EL (cell line): ENCODE results near the gene ELAVL4.

Experiments
- DNase-seq: peaks from one replicate; pipeline ENCODE4 v3.0.0-alpha.2; 2016

The ELAVL4 gene

DNA sequence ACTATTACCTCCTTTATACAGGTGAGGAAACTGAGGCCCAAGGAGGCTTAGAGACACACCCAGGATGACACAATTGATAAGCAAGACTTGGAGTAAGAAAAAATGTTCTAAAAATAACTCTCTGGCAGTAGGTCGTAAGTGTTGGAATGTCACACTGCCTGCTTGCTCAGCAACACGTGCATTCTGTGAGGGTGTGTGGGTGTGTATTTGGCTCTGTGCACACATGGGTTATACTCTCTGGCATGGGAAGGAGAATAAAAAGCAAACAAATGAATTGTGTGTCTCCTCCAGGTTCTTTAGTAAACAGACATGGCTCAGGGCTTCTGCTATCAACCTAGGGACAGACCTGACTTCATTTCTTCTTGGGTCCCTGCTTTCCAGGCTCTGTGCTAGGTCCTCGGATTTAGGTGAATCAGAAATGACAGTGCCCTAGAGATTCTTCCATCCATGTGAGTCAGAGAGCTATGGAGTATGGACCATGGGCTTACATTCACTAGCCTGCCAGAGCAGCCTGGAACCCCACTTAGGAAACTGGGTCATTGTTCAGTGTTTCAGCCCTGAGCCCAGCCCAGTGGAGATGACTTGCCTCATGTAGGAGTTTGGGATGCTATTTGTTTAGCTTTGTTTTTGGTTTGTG is 72.4 kb downstream of the ELAVL4 start:
- DNase-seq: no peak

- DNase-seq: no peak
Observed at GRCh38 chr1:50183378-50184133, 74.8 kb downstream of the ELAVL4 start.

DNA sequence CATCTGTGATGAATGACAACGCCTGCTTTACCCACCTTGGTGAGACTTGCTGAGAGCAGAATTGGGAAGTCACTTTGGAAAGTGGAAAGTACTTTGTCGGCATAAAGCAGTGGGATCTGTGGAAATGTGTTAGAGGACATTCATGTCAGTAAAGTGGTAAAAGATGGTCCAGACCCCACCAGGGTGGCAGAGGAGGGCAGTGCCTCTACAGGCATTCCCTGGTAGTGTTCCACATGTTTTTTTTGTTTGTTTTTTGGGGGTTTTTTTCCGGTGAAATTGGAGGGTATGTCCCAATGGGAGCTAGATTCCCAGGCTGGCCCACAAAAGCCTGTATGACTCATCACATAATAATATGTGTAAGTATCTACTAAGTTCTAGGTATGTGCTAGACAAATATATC is 80.6 kb downstream of the ELAVL4 start:
- DNase-seq: no peak

GRCh38 chr1:50193002-50193401 is 84.3 kb downstream of the ELAVL4 start:
- DNase-seq: no peak

GRCh38 chr1:50195205-50195604 is 86.5 kb downstream of the ELAVL4 start:
- DNase-seq: no peak

DNA sequence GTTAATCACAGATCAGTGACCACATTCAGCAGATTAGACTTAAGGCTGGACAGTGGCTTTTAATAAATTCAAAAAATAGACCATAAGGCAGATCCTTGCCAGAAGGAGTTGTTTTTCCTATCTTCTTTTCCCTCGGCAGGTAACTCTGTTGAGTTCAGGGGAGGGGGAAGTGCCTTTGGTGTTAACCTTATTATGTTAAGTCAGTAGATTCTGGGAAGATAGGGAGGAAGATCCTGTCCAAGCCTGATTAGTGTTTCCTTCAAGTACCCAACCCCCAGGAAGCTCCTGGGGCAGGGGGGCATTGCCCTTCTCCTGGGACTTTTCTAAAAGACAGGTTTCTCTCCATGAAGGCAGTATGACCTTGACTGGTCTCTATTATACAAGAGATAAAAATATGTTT is 87.4 kb downstream of the ELAVL4 start:
- no peak for DNase-seq

DNA sequence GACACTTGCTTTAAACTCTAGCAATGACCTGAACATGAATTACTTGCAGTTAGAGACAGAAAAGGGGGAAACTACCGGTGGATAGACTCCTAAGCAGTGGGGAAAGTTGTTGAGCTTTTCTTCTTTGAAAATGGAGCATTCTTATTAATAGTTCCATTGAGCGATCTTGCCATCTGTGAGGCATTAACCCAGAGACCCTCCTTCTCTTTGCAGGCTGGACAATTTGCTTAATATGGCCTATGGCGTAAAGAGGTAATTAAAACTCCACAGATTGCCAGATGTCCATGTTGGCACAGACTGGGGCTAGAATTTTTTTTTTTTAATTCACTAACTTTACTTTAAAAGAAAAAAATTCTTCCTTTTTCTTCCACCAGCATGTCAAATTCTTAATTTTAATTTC is 88.5 kb downstream of the ELAVL4 start:
- no peak for DNase-seq

DNA sequence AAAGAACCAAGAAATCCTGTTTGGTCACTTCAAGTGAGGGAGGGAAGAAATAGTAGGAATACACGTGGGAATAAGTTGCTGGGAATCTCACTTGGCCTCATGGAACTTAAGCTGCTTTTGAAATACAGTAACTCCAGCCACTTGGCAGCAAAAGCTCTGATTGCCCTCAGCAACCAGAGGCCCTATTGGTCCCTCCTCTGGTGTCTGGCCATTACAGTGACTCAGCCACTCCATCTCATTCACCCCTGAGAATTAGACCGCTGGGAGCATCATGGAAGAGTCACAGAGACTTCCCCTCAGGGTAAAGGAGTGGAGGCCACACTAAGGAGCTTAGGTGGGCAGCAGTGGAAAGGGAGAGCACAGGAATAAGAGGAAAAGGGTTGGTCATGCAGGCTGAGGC is 99.6 kb downstream of the ELAVL4 start:
- no peak for DNase-seq

DNA sequence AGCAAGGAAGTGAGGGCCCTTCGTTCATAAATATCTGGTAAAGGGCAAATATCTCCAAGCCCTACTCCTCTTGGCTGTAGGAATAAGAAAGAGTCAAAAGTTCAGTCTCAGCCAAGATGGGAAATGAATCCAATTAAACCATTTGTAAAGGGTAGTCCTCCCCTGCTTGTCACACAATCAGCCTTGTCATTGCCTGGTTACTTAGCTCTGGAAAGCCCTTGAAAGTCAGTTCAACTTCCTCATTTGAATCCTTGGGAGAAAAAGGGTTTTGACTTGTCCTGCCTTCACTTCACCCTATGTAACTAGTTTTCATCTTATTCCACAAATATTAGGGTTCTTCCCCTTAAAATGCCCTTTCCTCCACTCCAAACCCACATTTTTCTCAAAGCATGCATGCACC is 100.0 kb downstream of the ELAVL4 start:
- DNase-seq: no peak

GRCh38 chr1:50209749-50210148 is 101.0 kb downstream of the ELAVL4 start:
- no peak for DNase-seq

DNA sequence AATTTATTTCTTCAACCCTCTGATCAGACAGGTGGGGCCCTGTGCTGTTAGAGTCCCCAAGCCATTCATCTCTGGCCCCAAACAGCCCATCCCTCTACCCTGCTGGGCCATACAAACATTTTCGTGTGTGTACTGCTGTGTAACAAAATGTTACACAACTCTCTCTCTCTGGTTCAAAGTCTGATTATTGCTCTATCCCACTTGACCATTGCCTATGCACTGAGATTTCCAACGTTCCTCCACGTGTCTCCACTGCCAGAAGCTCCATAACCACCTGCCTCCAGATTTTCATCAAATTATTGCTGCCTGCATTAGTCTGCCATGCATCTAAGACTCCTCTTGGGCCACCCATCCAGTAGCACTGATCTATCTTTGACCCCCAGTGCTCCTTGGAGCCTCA is 104.8 kb downstream of the ELAVL4 start:
- no peak for DNase-seq

- no peak for DNase-seq
Observed at GRCh38 chr1:50214717-50215116, 106.0 kb downstream of the ELAVL4 start.

- DNase-seq: no peak
Observed at GRCh38 chr1:50218344-50219120, 109.8 kb downstream of the ELAVL4 start.

- DNase-seq: no peak
Observed at GRCh38 chr1:50228871-50229384, 120.2 kb downstream of the ELAVL4 start.

GRCh38 chr1:50231209-50231608 is 122.5 kb downstream of the ELAVL4 start:
- DNase-seq: no peak

DNA sequence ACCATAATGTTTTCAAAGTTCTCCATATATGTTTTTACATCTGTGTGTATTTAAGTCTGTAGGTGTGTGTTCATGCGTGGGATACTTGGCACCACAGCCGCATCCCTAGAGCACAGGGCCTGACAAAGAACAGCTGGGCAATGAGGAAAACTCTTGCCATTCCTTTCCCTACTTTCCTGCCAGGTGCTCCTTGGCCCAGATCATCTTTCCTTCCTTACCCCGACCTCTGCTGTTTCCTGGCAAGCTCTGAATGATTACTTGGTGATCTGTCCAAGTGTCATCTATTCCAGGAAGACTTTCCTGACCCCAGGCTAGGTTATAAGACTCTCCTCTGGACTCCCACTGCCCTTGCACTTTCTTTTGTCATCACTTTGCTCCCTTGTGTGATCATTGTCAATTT is 123.6 kb downstream of the ELAVL4 start:
- no peak for DNase-seq

DNA sequence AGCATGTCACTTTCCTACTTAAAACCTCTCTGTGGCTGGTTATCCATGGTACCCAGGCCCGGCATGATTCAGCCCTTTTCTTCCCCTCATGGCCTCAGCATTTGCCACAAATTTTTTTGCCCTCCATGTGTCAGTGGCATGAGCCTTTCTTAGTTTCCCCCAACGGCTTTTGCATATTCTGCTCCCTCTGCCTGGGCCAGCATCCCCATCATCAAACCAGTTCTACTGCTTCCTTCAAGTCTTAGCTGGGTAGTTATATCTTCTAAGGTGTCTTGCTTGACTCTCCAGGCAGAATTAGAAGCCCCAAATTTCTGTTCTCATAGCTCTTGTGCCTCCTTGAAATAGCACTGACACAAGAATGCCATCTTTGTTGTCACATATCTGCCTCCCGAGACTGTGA is 127.9 kb downstream of the ELAVL4 start:
- DNase-seq: no peak

DNA sequence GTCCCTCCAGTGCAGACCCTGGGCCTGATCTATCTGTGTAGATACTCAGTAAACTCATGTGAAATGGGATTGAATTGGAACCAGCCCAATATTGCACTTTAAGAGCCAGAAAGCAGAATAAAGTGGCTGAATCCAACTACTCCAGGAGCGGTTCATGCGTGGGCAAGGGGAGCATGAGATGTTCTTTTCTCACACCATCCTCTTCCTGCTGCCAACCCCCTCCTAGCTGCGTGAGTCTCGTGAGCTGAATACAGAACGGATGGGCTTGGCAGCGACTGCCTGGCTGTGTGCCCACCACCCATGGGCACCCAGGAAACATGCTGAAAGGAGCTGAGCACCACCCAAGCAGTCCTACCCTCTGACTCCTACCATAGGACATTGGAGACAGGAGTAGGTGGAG is 128.3 kb downstream of the ELAVL4 start:
- DNase-seq: no peak

DNA sequence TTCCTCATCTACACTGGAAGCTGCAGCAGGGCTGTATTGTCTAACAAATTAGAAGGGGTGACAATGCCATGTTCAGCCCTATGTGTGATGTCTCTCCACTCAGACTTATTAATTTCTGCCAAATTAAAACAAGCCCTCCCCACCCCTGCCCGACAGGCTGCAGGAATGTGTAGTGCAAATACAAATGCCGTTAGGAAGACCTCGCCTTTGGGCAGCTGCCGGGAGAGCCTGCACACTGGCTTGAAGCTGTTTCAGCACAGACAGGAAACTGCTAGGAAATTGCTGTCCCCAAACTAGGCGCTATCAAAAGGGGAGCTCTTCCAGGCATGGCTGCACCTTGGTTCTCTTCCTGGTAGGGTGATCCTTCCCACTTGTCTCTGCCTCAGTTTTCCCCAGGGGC is 135.2 kb downstream of the ELAVL4 start:
- DNase-seq: no peak

DNA sequence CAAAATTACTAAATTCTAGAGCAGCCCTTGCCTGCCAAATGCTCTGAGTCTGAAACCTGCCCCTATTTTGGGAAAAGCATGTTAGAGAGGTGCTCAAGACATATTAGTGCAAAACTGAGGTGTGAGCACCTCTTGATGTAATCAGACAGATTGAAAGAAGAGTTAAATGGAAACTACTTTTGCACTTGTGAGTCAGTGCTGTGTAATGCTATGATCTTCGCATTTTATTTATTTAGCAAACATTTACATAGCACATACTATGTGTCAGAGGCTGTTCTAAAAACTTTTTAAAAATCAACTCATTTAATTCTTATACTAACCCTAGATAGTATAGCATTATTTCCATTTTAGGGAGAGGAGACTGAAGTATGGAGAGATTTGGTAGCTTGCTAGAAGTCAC is 138.1 kb downstream of the ELAVL4 start:
- DNase-seq: no peak

GRCh38 chr1:50251702-50252101 is 143.0 kb downstream of the ELAVL4 start:
- no peak for DNase-seq

DNA sequence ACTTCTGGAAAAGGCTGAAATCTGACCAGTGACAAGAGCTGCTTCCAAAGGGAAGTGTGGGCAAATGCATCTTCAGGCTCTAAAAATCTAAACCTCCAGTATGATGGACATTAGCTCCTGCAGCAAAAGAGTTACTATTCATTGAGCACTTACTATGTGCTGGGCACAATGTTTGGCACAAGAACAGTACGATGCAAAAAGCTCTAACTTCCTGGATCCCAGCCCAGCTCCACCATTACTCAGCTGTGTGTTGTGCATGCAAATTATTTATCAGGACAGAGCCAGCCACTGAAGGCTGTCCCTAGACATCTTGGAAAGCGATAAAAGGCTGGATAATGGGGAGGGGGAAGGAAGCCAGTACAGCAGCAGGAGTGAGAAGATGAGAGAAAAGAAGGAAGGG is 143.5 kb downstream of the ELAVL4 start:
- DNase-seq: no peak
